C4-2B (cell line): Measurements from ENCODE around the gene RGS7BP.
"Not testable (repeated sequence)": the region's sequence is repeated elsewhere in the genome, so short reads cannot be mapped to it uniquely, and the experiment has no call there.

Experiments used
- H3K27ac ChIP-seq: fragments of 450-650 bp; 2 replicates; pipeline ENCODE4 v1.5.1; 2017
- ZFX ChIP-seq: fragments of 450-650 bp; IDR thresholded peaks from 2 replicates; pipeline ENCODE4 v1.6.1; 2017
- TF ChIP-seq, protein P1 (sequence below): fragments of 450-650 bp; conservative IDR thresholded peaks from 2 replicates; pipeline ENCODE4 v1.5.1; 2017; ENCODE audit warnings: mild to moderate bottlenecking

RGS7BP gene

DNA sequence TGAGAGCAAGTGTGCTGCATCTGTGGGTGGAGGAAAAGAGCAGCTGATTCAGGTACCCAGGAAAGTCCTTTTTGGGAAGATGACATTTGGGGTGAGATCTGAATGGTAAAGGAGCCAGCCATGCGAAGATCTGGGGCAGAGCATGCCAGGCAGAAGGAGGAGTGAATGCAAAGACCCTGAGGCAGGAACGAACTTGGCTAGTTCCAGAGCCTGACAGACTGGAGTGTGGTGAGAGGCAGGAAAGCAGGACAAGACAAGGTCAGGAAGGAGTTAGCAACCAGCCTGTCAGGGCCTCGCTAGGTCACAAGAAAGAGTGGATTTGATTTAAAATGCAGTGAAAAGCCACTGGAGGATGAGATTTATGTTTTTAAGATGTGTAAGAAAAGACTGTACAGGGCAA lies 28.2 kb downstream of the RGS7BP start:
- TF ChIP-seq, protein P1, sequence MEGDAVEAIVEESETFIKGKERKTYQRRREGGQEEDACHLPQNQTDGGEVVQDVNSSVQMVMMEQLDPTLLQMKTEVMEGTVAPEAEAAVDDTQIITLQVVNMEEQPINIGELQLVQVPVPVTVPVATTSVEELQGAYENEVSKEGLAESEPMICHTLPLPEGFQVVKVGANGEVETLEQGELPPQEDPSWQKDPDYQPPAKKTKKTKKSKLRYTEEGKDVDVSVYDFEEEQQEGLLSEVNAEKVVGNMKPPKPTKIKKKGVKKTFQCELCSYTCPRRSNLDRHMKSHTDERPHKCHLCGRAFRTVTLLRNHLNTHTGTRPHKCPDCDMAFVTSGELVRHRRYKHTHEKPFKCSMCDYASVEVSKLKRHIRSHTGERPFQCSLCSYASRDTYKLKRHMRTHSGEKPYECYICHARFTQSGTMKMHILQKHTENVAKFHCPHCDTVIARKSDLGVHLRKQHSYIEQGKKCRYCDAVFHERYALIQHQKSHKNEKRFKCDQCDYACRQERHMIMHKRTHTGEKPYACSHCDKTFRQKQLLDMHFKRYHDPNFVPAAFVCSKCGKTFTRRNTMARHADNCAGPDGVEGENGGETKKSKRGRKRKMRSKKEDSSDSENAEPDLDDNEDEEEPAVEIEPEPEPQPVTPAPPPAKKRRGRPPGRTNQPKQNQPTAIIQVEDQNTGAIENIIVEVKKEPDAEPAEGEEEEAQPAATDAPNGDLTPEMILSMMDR: no peak
- TF ChIP-seq ZFX: no peak
- no peak overlapping the region for H3K27ac ChIP-seq

GRCh38 chr5:64557911-64558310 lies 52.1 kb downstream of the RGS7BP start:
- no peak overlapping the region for H3K27ac ChIP-seq
- TF ChIP-seq ZFX: no peak
- TF ChIP-seq, protein P1: no peak

DNA sequence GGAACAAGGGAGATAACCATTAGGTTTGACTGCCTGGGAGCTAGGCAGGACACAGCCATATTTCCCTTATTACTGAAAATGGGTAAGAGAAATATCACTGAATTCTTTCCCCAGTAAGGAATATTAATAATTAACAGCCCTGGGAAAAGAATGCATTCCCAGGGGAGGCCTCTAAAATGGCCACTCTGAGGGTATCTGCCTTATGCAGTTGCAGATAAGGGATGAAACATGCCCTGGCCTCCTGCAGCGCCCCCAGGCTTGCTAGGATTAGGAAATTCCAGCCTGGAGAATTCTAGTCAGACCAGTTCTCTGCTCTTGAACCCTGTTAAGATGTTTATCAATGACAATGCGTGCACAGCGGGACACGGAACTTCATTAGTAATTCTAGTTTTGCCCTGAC lies 52.8 kb downstream of the RGS7BP start:
- not testable (repeated sequence) for H3K27ac ChIP-seq

DNA sequence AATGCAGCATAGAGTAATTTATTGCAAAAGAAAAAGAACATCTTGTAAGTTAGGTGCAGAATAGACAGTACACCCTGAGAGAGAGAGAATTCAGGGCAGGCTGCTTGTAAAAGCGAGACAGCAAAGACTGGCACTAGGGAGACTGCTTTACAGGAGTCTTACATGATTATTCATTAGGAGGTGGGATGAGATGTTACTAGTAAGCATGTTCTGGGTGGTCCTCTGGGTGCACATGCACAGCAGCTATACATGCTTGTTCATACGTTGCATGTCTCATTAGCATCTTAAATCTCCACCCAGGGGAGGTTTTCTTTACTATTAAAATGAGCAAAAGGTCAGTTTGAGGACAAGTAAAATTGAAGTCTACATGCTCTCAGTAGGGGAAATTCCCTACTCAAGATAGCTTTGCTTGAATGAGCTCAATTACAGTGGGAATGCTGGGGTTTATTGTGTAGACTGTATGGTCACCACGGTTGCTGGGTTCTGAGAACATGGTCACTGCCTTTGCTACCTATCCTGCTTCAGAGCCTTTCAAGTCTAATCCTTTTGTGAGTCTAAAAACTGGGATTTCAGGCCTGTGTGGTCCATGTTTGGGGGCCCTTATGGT lies 60.6 kb downstream of the RGS7BP start:
- no peak for TF ChIP-seq ZFX
- TF ChIP-seq, protein P1: no peak
- no peak overlapping the region for H3K27ac ChIP-seq

DNA sequence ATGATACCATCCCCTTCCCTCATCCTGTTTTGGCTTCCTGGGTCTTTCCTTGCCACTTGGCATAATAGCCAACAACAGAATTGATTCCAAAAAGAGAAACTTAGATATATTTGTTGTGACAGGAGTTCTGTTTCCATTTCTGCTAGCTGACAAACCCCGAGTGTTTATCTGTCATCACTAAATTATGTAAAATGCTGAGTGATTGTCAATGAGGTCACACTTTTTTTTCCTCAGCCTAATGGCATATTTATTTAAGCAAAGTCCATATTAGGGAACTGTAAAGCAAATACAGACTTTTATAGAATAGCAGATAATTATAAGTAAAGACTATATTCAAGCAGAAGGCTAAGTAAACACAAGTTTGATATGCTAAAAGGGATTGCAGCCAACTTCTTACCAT lies 64.0 kb downstream of the RGS7BP start:
- no peak for TF ChIP-seq ZFX
- TF ChIP-seq, protein P1: no peak
- no peak overlapping the region for H3K27ac ChIP-seq

- no peak overlapping the region for H3K27ac ChIP-seq
- TF ChIP-seq, protein P1: no peak
- no peak for TF ChIP-seq ZFX
These were observed 64.7 kb downstream of the RGS7BP start for GRCh38 chr5:64570395-64570996.

DNA sequence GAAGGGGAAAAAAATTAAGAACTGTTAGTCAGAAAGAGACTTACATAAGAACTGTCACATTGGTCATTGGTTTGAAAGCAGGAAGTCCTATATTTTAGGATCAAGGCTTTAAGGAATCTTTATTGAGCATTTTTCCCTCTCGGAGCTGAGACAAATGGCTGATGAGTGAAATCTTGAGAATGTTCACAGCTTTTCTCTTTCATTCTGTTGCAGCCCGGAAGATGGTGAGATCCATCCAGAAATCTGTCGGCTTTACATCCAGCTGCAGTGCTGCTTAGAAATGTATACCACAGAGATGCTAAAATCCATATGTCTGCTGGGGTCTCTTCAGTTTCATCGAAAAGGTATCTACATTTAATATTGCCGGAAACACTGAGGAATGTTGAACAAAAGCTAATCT lies 69.7 kb downstream of the RGS7BP start:
- TF ChIP-seq ZFX: no peak
- TF ChIP-seq, protein P1: no peak
- no peak overlapping the region for H3K27ac ChIP-seq

GRCh38 chr5:64576250-64576649 lies 70.4 kb downstream of the RGS7BP start:
- no peak overlapping the region for H3K27ac ChIP-seq
- TF ChIP-seq, protein P1: no peak
- TF ChIP-seq ZFX: no peak
